BLaER1 treated with 17β-estradiol and CSF1 and Interleukin-3, amounts not matched to agents 10 nM and 100 nM (cell line): Measurements from ENCODE around the gene ZBTB24.

Experiments used
- H3K27ac ChIP-seq, 11 experiments: shearing (Covaris generic); formaldehyde crosslinking; 2 replicates each; pipeline ENCODE4 v1.8.1; 2022
- H3K27me3 ChIP-seq, 11 experiments: shearing (Covaris generic); formaldehyde crosslinking; 2 replicates each; pipeline ENCODE4 v1.8.1; 2022
- H3K36me3 ChIP-seq, 11 experiments: shearing (Covaris generic); formaldehyde crosslinking; 2 replicates each; pipeline ENCODE4 v1.8.1; 2022
- H3K4me1 ChIP-seq, 10 experiments: shearing (Covaris generic); formaldehyde crosslinking; 2 replicates each; pipeline ENCODE4 v1.8.1; 2022
- H3K4me2 ChIP-seq, 11 experiments: shearing (Covaris generic); formaldehyde crosslinking; 2 replicates each; pipeline ENCODE4 v1.8.1; 2022
- H3K4me3 ChIP-seq, 10 experiments: shearing (Covaris generic); formaldehyde crosslinking; 2 replicates each; pipeline ENCODE4 v1.8.1; 2022
- H3K9ac ChIP-seq, 11 experiments: shearing (Covaris generic); formaldehyde crosslinking; 2 replicates each; pipeline ENCODE4 v1.8.1; 2022
- H3K9me3 ChIP-seq, 11 experiments: shearing (Covaris generic); formaldehyde crosslinking; replicated peaks in 1 of 11; 2 replicates each; pipeline ENCODE4 v1.8.1; 2022
- H4K20me1 ChIP-seq, 11 experiments: shearing (Covaris generic); formaldehyde crosslinking; 2 replicates each; pipeline ENCODE4 v1.8.1; 2022
- Cebpa-rat ChIP-seq, 11 experiments: shearing (Covaris generic); IDR thresholded peaks; 2 replicates each; pipeline ENCODE4 v1.8.1; 2022

The ZBTB24 gene

GRCh38 chr6:109507490-109508072 lies 24.6 kb upstream of the ZBTB24 start:
- Histone ChIP-seq H3K4me1 (peaks cover 0 to 9% (median 0%) of the 10 kb centered on the region in 10 experiments; a peak in 3 of 20 replicates), H3K36me3 (peaks cover 0 to 10% (median 0%) of the 10 kb centered on the region in 11 experiments; a peak in 4 of 22 replicates), H3K9ac (no peak overlapping the region), H4K20me1 (no peaks in the 10 kb centered on the region), H3K27me3 (no peaks in the 10 kb centered on the region), H3K4me2 (no peak overlapping the region), H3K9me3 (peaks cover 16 to 27% (median 22%) of the 10 kb centered on the region in 11 experiments), H3K27ac (no peak overlapping the region), H3K4me3 (no peak overlapping the region)
- TF ChIP-seq Cebpa-rat (IDR thresholded peaks at IDR 0.05), result no peak

- H3K27ac ChIP-seq, result no peak overlapping the region
These were observed 23.8 kb upstream of the ZBTB24 start for GRCh38 chr6:109506841-109507240.

DNA sequence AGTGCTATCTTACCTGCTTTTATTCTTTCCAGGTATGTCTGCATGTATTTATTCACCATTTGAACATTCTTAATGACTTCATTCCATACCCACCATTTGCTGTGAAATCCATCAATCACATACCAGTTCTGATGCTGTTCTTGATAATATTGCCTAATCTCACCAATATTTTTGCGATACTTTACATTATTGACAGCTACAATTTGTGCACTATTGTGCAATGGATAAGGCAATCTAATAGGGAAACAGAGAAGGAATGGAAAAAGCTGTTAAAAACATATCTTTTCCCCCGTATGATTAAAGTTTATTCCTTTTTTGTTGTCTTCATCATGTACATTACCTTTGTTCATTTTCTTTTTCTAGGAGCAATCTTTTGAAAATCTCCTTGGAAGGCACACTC lies 23.3 kb upstream of the ZBTB24 start:
- Histone ChIP-seq H3K27me3 (no peaks in the 10 kb centered on the region), H3K9me3 (peaks cover 16 to 20% (median 18%) of the 10 kb centered on the region in 11 experiments), H3K36me3 (peaks cover 0 to 10% (median 0%) of the 10 kb centered on the region in 11 experiments; a peak in 4 of 22 replicates), H4K20me1 (no peaks in the 10 kb centered on the region), H3K9ac (no peak overlapping the region), H3K4me1 (peaks cover 0 to 9% (median 0%) of the 10 kb centered on the region in 10 experiments; a peak in 3 of 20 replicates), H3K4me3 (no peak overlapping the region), H3K27ac (no peak overlapping the region), H3K4me2 (no peak overlapping the region)
- TF ChIP-seq Cebpa-rat (IDR thresholded peaks at IDR 0.05), result peak in 1 of 11 experiments; percentile 20; a peak in 1 of 22 replicates

More at GRCh38 chr6:109506841-109507240, 23.8 kb upstream of the ZBTB24 start:
- Histone ChIP-seq H3K36me3 (peaks cover 0 to 10% (median 0%) of the 10 kb centered on the region in 11 experiments; a peak in 4 of 22 replicates), H3K4me1 (peaks cover 0 to 9% (median 0%) of the 10 kb centered on the region in 10 experiments; a peak in 3 of 20 replicates), H3K4me3 (no peak overlapping the region), H3K4me2 (no peak overlapping the region), H3K9me3 (peaks cover 16 to 25% (median 19%) of the 10 kb centered on the region in 11 experiments), H3K9ac (no peak overlapping the region), H4K20me1 (no peaks in the 10 kb centered on the region), H3K27me3 (no peaks in the 10 kb centered on the region)
- TF ChIP-seq Cebpa-rat (IDR thresholded peaks at IDR 0.05), result no peak

- no peak for TF ChIP-seq Cebpa-rat (IDR thresholded peaks at IDR 0.05)
- no peaks in the 10 kb centered on the region for H3K27me3 ChIP-seq
- no peak overlapping the region for H3K27ac ChIP-seq
- H3K4me3 ChIP-seq, result no peak overlapping the region
- H3K4me2 ChIP-seq, result peak overlapping the region in 2 of 11 experiments; percentile 8 to 19; a peak in 3 of 22 replicates
- no peak overlapping the region for H3K9ac ChIP-seq
- H4K20me1 ChIP-seq, result no peaks in the 10 kb centered on the region
- H3K36me3 ChIP-seq, result no peaks in the 10 kb centered on the region
- H3K4me1 ChIP-seq, result peaks cover 0 to 9% (median 0%) of the 10 kb centered on the region in 10 experiments; a peak in 3 of 20 replicates
- no peaks in the 10 kb centered on the region for H3K9me3 ChIP-seq
These were observed 20.6 kb upstream of the ZBTB24 start for GRCh38 chr6:109503327-109504224.

- TF ChIP-seq Cebpa-rat (IDR thresholded peaks at IDR 0.05), result no peak
- Histone ChIP-seq H3K9ac (no peak overlapping the region), H3K9me3 (no peaks in the 10 kb centered on the region)
These were observed 15.9 kb upstream of the ZBTB24 start for GRCh38 chr6:109498936-109499335.

GRCh38 chr6:109498052-109498451 lies 15.0 kb upstream of the ZBTB24 start:
- no peaks in the 10 kb centered on the region for H3K36me3 ChIP-seq
- no peaks in the 10 kb centered on the region for H3K9me3 ChIP-seq
- H3K4me1 ChIP-seq, result peaks cover 0 to 11% (median 10%) of the 10 kb centered on the region in 10 experiments; a peak in 13 of 20 replicates
- H3K4me3 ChIP-seq, result no peak overlapping the region
- no peak overlapping the region for H3K4me2 ChIP-seq
- no peaks in the 10 kb centered on the region for H3K27me3 ChIP-seq
- no peak for TF ChIP-seq Cebpa-rat (IDR thresholded peaks at IDR 0.05)
- H4K20me1 ChIP-seq, result no peaks in the 10 kb centered on the region
- H3K27ac ChIP-seq, result no peak overlapping the region
- H3K9ac ChIP-seq, result no peak overlapping the region

More at GRCh38 chr6:109498936-109499335, 15.9 kb upstream of the ZBTB24 start:
- Histone ChIP-seq H3K27ac (no peak overlapping the region), H4K20me1 (no peaks in the 10 kb centered on the region), H3K27me3 (no peaks in the 10 kb centered on the region), H3K4me2 (no peak overlapping the region), H3K4me3 (no peak overlapping the region), H3K4me1 (peaks cover 0 to 12% (median 5%) of the 10 kb centered on the region in 10 experiments; a peak in 14 of 20 replicates), H3K36me3 (no peaks in the 10 kb centered on the region)

DNA sequence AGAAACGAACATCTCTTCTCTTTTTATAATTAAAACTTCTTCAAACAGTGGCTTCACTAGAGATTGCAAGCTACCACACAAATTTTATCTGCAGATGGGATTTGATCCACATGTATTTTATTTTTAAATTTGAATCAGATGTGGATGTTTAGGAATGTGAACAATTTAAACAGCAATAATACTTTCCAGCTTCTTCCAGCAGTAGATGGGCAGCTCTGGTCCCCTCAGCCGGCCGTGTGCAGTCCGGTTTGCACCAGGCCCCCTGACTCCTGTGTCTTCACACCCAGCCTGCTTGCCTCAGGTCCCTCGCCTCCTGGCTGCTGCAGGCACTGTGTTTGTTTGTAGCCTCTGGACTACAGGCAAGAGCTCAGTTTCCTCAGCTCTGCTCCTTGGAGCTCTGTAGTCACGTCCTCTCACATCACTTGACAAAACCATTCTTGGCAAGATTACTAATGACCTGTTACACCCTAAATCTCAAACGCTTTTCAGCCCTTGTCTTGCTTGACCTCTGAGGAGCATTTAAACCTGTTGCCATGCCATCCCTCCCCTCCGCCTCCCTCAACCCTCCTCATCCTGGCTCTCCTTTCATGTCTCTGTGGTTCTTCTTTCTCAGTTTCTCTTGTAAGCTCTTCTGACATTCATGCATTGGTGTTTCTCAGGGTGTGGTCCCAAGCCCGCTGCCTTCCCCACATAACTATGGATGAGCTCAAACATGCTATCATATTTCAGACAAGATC lies 13.2 kb upstream of the ZBTB24 start:
- TF ChIP-seq Cebpa-rat (IDR thresholded peaks at IDR 0.05), result no peak
- H3K9me3 ChIP-seq, result no peaks in the 10 kb centered on the region
- H3K36me3 ChIP-seq, result no peaks in the 10 kb centered on the region
- H3K9ac ChIP-seq, result no peak overlapping the region
- peaks cover 14 to 25% (median 20%) of the 10 kb centered on the region in 10 experiments for H3K4me1 ChIP-seq
- H3K4me3 ChIP-seq, result no peak overlapping the region
- H3K4me2 ChIP-seq, result no peak overlapping the region
- H4K20me1 ChIP-seq, result no peaks in the 10 kb centered on the region
- no peaks in the 10 kb centered on the region for H3K27me3 ChIP-seq
- H3K27ac ChIP-seq, result no peak overlapping the region

DNA sequence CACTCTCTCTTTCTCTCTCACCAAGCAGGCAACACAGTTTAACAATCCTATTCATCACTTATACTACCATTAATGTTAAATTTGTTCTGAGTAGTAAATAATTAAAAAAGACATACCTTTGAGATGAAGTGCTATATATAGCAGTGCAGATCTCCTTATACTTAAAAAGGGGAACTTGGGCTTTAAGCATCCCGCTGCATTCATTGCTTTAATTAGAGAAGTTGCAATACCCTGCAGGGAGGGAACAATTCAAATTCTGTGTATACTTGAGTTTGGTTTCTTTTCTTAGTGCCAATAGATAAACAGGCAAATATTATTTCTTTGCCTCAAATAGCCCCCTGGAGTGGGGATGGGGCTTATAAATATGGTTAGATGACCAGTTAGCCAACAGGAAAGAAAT lies 10.8 kb upstream of the ZBTB24 start:
- Histone ChIP-seq H3K4me3 (no peak overlapping the region), H3K36me3 (no peaks in the 10 kb centered on the region), H3K27me3 (no peaks in the 10 kb centered on the region), H3K27ac (no peak overlapping the region), H3K9ac (no peak overlapping the region), H3K4me1 (peaks cover 26 to 39% (median 32%) of the 10 kb centered on the region in 10 experiments), H3K4me2 (peak overlapping the region in 6 of 11 experiments; percentile 4 to 43 (median 24); a peak in 5 of 22 replicates), H3K9me3 (no peaks in the 10 kb centered on the region), H4K20me1 (no peaks in the 10 kb centered on the region)
- TF ChIP-seq Cebpa-rat (IDR thresholded peaks at IDR 0.05), result no peak
